ENCODE data around the gene DIPK1B.

Gene DIPK1B

DNA sequence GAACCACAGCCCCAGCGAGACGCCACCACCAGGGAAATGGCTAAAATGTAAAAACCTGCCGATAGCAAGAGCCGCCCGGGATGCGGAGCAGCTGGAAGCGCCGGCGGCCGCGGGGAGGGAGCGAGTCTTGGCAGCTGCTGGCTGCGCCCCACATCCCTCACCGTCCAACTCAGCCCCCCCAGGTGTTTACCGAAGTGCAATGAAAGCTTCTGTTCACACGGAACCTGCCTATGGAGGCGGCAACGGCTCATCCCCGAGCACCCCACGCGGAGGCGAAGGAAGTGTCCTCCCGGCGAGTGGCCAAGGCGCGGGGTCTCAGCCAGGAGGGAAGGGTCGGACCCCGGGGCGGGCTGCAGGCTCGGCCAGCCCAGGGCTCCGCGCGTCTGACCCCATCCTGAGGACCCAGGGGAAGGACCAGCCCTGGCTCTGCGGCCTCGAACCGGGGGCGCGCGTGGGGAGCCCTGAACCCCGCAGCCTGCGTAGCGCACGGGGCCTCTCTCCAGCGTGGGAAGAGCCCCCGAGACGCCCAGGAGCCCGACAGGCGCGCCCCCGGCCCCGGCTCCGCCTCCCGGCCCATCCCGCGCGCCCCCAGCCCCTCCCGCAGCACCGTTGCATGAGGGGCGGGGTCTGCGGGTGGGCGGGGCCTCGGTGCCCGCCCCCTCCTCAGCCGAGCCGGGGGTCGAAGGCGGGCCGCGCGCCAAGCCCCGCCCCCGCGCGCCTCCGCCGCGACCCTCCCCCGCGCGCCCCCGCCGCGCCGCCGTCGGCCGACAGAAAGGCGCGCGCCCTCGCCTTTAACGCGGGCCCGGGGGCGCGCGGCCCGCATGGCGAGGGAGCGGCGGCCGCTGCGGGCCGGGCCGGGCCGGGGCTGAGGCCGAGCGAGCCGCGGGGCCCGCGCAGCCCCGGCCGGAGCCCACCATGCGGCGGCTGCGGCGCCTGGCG lies at the start of gene DIPK1B:
Gene DIPK1B (plus strand): TSS at position 822 of the 939 bp plus-strand sequence. CDS start 94 bp downstream, at position 916.
- DNase-seq, result peak; percentile 91

GRCh38 chr9:136662656-136663581 lies 49.5 kb upstream of the DIPK1B start, which contains the start of gene EGFL7:
TSS of gene EGFL7 (plus strand) at chr9:136662916. CDS start at chr9:136668283, 5,367 bp downstream.
- no peak for DNase-seq

DNA sequence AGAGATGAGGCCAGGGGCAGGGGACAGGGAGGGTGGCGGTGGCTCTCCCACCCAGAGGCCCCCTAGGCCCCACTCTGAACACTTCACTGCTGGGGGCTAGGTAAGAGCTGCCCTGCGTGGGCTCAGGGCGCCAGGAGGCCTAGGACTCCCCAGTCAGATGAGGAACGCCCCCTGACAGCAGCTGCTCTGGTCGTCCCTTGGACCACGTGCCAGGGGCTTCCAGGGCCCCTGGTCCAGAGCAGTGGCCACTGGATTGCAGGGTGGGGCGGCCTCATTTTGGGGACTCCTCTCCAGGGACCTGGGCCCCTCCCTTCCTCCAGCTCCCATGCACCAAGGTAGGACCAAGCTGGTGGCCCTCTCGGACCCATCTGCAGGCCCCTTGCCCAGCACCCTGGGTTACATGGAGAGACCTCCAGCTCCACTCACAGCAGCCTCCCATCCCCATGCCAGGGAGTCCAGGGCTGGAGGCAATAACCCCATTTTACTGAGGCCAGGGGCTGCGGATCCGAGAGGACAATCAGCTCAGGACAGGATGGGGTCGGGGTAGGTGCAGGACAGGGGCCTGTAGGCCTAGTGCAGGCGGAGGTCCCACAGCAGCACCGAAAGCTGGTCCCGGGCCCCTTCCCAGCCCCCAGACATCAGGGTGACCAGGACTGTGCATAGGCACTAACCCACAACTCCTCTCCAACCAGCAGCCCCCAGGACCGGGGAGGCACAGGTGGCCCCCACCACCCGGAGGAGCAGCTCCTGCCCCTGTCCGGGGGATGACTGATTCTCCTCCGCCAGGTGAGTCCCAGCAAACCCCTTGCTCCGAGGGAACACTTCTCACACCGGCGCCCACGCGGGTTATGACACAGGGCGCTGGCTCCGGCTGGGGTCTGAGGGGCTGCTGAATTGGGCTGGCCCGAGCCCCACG lies 48.1 kb upstream of the DIPK1B start:
- DNase-seq, result no peak

DNA sequence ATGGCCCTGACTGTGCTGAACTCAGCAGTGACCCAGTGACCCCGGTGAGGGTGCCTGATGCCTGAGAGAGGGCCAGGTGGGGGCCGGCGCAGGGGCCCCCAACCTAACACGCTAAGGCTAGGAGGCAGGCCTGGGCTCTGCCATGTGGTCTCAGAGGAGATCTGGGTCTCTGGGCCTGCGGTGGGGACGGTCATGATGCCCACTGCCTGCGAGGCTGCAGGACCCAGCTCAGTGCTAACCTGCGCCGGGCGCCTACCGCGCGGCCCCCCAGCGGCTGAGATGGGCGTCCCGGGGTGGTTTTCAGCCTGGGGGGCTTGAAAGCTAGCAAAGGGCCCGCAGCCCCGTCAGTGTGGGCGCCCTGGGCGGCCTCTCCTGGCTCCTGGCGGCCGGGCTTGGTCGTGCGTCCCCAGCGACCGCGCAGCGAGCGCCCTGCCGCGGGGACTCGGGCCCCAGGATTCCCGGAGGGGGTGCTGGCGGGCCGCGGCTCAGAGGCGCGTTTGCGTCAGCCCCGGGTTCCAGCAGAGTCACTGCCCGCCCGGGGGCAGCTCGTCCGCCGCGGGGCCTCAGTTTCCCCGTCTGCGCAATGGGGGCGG lies 47.2 kb upstream of the DIPK1B start:
- peak; percentile 38 for DNase-seq

DNA sequence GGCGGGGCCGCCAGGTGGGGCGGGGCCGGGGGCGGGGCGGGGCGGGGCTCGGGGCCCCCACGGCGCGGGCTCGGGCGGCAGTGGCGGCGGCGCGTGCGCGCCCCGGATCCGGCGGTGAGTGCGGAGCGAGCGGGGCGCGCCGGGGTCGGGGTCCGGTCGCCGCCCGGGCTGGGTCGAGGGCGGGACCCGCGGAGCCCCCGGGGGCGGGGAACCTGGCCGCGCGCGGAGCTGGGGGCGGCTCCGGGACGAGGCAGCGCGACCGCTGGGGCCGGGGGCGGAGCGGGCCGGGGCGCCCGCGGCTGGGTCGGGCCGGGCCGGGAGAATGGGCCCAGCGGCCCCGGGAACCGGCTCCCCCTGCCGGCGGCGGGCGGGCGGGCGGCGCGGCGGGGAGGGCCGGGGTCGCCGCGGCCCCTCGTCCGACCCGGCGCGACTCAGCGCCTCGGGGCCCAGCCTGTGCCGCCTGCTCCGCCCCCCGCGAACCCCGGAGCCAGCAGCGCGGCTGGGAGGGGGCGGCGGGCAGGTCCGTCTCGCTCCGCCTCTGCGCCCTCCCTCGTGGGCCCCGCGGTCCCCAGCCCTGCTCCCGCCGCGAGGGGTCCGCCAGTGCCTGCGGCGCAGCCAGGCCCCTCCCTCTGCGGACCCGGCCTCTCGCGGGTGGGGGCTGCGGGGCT lies 46.5 kb upstream of the DIPK1B start:
- DNase-seq, result peak; percentile 32

DNA sequence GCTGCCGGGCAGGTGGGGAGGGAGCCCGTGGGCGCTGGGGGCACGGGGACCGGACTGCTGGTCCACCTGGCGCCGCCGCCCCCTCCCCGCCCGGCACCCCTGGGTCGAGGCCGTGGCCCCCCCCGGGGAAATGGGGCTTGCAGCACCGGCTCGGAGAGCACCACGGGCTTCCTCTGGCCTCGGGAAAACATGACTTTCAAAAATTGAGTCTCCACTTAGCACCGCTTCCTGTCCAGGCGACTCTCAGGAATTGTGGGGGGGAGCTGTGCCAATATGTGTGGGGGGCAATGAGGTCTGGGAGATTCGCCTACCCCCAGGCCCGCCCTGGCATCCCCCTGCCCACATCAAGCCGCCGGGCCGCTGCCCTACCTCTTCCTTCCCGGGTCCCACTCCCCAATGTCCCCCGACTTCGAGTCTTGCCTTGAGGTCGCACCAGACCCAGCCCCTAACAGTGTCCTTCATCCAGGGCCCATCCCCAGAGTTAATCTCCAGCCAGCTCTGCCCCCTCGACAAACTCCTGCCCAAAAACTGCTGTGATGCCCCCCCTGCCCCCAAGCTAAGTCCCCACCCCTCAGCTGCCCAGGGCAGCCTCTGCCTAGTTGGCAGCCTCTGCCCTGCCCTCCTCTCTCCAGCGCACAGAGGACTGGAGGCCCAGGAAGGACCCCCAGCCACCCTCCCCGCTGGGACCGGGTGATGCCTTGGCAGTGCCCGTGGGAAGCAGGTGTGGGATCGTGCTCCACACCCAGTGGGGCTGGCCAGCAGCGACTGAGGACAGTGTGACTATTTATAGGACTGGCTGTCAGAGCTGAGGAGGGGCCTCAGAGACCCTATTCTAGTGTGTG lies 45.8 kb upstream of the DIPK1B start:
- DNase-seq, result no peak

DNA sequence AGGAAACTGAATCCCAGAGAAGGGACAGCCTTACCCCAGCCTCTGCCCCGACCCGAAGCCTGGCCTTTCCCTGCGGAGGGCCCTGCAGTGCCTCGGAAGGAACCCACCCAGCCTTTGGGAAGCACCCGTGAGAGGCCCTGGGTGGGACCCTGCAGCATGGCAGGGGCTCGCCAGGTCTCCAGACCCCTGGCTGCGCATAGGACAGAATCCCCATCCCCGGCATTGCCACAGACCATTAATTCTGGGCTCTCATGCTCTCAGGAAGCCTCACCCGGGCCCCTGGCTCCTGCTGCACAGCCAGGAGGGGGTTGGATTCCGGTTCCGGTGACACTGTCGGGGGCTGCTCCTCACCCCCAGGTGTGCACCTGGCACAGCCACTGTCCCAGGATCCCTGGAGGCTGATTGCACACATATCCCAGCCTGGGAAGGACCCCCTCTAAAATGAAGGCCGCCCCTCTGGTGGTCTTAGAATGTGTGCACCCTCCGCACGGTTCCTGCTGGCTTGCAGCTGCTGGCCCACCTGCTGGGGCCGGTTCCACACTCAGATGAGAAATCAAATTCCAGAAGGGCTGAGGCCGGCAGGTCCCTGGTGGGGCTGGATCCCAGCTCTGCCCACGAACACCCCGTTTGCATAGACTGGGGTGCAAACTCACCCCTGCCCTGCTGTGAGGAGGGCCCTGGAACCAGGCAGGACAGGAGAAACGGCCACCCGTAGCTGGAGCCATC lies 45.0 kb upstream of the DIPK1B start:
- no peak for DNase-seq

- DNase-seq, result no peak
Measured at GRCh38 chr9:136667940-136668760, 44.2 kb upstream of the DIPK1B start.

- DNase-seq, result no peak
Measured at GRCh38 chr9:136668983-136669790, 43.2 kb upstream of the DIPK1B start.

- DNase-seq, result no peak
Measured at GRCh38 chr9:136669791-136670464, 42.4 kb upstream of the DIPK1B start.

- DNase-seq, result no peak
Measured at GRCh38 chr9:136670576-136671253, 41.7 kb upstream of the DIPK1B start.

- no peak for DNase-seq
Measured at GRCh38 chr9:136671254-136671614, 41.1 kb upstream of the DIPK1B start.

GRCh38 chr9:136671646-136672430 lies 40.5 kb upstream of the DIPK1B start:
- peak; percentile 19 for DNase-seq

DNA sequence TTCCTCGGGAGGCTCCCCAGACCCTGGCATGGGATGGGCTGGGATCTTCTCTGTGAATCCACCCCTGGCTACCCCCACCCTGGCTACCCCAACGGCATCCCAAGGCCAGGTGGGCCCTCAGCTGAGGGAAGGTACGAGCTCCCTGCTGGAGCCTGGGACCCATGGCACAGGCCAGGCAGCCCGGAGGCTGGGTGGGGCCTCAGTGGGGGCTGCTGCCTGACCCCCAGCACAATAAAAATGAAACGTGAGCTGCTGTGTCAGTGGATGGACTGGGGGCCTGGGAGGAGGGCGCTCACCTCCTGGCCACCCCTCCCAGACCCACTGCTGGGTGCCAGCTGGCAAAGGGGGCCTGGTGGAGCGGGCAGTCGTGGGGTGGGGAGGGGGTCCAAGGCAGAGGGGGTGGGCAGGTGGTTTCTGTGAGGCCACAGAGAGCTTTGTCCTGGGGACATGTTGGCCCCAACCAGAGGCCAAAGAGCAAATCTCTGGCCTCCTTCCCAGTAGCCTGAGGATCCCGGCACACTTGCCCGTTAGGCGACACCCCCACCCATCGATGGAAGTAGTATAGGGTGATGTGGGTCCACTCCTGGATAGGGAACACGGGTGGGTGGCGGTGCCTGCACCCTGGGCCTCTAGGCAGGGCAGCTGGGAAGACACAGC lies 39.8 kb upstream of the DIPK1B start:
- DNase-seq, result no peak

Measured in NCI-H2171 (cell line).